HG03558 (cell line): ENCODE data around the gene PPARG.

ENCODE experiments used
- ATAC-seq: cut with Tn5 transposase; IDR thresholded peaks from one replicate; pipeline ENCODE4 v1.9.1; 2021; ENCODE audit warnings: moderate number of reproducible peaks; ENCODE audit not compliant: unreplicated experiment; ENCODE audit errors: extremely low read depth

The PPARG gene

GRCh38 chr3:12339701-12340480 is 51.0 kb downstream of the PPARG start:
- ATAC-seq, result no peak

DNA sequence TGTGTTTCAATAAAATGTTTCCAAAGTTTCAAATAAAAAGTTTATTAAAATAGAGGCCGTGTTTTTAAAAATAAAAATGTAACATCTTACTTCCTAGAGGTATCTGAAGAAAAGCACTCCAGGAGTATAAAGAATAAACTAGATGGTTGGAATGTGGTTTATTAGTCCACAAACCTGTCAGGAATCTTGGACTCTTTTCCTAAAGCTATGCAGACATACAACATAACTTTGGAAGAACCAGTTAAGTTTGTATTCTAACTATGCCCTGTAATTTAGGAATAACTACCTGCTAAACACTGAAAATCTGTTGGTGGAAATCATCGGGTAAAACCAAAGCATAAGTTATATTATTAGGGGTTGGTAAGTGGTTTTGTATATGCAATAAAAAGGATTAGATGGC is 51.6 kb downstream of the PPARG start:
- no peak for ATAC-seq

GRCh38 chr3:12342151-12342550 is 53.3 kb downstream of the PPARG start:
- ATAC-seq, result no peak

DNA sequence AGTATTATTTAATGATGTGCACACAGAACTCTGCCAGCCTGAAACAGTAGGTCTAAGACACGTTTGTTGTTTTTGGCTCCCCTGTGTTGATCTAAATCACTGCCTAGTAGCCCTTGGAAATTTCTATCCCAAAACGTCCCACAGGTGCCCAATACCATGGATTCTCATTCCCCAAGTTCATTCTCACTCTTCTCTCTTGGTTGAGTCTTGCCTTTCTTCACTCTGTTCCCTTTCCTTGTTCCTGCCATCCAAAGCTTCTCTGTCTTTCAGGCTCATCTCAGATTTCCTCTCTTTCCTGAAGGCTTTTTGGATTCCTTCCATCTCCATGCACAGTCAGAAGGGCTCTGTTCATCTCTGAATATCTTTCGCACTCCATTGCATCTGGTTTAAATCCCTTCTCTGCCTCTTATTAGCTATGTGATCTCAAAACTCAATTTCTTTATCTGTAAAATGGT is 54.2 kb downstream of the PPARG start:
- ATAC-seq, result no peak

DNA sequence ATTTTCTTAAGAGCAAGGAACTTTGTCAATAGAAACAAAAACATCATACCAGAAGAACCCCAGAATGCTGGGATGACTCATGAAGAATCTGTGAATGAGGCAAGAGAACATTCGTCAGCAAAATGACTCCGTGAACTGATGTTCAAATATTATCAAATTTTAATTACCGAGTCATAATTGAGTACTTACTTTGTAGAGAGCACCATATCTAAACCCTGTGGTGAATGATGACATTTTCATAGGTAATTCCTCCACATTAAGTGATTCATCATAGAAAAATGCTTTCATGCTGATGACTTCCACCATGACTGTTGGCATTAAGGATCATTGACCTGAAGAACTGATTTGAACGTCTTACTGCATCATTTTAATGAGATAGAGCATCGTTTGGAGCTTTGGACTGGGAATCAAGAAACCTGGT is 56.3 kb downstream of the PPARG start:
- ATAC-seq, result no peak

- no peak for ATAC-seq
Observed at GRCh38 chr3:12345584-12346494, 57.0 kb downstream of the PPARG start.

- no peak for ATAC-seq
Observed at GRCh38 chr3:12347301-12347700, 58.4 kb downstream of the PPARG start.

DNA sequence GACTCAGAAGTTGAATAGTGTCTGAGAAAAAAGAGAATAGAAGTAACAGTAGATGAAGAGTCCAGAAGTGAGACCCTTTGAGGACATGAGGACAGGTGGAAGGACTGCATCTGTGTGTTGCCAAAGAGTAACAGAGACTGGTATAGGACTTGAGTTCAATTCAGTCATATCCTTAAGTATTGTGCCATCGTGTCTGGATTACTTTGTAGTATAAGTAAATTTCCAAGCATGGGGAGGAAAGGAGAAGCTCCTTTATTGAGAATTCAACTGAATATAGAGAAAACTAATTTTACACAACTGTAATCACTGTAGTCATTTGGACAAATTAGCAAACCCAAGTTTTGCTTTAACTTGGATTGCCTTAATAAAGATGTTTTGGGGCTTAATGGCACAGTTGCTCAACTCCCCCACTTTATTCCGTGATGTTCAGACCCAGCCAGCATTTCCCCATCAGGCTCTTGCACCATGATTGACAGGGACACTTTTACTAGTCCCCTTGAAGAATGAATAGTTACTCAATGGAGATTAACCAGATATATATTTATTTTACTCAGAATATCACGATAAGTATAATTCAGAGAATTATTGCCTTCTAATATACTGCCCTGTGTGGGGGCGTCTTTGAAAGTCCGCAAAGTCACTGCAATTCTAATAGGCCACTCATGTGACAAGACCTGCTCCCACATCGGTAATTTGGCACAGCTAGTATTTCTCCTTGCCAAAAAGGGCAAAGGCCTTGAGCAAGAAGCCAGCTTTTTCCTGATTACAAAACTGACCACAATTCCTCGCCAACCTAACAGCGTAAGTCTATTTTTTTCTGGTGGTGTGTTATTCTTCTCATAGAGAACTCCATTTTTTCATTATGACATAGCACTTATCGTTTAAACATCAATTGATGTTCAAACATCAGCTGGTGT is 61.3 kb downstream of the PPARG start:
- no peak for ATAC-seq

GRCh38 chr3:12351145-12351544 is 62.3 kb downstream of the PPARG start:
- ATAC-seq, result no peak

- no peak for ATAC-seq
Observed at GRCh38 chr3:12352253-12352652, 63.4 kb downstream of the PPARG start.

DNA sequence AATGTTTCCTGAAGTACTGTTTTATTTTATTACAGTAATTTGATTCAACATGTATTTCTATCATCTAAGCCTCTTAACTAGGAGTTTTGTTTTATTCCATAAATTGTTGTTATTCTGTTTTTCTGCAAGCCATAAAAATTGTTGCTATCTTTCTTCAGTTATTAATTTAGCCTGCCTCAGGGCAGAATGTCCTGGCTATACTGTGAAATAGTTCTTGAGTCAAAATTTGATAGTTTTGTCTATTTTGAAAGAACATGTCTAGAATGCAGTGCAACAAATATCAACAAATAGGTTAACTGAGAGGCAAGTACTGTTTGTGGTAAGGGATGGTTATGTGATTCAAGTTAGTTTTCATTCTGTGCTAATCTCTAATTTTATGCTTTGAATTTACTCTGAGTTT is 63.9 kb downstream of the PPARG start:
- no peak for ATAC-seq

- ATAC-seq, result no peak
Observed at GRCh38 chr3:12353796-12354525, 65.1 kb downstream of the PPARG start.

- no peak for ATAC-seq
Observed at GRCh38 chr3:12356175-12356574, 67.3 kb downstream of the PPARG start.

DNA sequence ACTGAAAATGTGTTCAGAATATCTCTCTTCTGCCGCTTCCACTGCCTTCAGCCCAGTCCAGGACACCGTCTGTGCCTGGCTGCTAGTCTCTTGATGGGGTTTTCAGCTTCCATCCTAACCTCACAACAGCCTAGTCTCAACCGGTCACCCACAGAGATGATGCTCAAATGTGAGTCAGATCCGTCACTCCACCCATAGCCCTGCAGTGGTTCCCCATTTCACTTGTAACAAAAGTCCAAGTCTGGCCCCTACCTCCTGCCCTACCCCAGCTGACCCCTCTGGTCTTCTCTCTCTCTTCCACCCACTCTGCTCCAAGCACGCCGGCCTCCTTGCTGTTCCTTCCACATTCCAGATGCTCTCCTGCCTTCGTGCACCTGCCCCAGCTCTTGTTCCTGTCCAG is 68.1 kb downstream of the PPARG start:
- ATAC-seq, result no peak

DNA sequence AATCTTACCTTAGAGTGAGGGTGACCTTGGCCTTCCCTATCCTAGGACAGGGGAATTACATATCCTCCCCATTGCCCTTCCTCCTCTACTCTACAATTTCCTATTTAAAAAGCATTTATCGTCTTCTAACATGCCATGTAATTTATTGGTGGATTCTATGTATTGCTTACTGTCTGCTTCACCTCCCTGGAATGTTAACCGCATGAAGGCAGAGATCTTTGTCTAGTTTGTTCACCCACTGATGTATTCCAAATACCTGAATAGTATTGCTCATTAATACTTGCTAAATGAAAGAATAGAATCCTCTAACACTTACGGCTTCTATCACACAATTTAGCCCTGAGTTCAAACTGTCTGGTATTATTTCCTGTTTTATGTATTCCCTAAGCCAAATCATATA is 68.6 kb downstream of the PPARG start:
- ATAC-seq, result no peak

DNA sequence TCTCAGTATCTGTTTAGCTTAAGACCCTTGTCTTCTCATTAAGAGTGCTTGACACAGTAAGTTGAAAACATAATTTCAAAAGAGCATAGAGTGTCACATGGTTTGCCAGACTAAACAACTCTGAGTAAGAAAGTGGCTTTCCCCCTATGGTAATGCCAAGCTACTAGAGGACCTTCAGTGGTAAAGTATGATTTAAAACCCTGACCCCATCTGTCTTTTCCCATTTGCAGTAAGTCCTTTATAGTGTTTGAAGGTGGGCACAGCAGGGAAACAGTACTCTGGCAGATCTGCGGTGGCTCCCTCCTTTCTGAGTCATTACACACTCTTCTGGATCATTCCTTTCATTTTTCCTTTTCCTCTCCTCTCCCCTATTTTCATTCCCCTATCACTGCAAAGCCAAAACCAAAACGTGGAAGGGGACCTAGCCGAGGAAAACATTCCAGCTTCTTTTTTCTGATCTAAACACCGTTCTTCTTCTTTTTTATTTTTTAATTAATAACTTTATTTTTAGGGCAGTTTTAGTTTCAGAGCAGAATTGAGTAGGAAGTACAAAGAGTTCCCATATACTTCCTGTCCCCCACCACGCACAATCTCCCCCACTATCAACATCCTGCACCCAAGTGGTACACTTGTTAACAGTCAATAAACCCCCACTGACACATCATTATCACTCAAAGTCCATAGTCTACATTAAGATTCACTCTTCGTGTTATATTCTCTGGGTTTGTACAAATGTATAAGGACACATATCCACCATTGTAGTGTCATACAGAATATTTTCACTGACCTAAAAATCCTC is 74.7 kb downstream of the PPARG start:
- ATAC-seq, result no peak

DNA sequence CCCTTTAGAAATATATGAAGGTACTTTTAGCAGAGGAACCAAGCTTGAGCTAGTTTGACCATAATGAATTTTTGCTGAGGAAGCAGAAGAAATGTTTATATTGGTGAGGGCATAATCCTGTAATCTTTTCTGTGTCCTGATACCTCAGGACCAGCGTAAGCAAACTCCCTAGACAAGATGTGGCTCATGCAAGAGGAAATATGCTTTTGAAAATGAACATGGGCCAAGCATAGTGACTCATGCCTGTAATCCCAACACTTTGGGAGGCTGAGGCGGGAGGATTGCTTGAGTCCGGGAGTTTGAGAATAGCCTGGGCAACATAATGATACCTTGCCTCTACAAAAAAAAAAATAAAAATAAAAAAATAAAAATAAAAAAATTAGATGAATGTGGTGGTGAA is 78.5 kb downstream of the PPARG start:
- ATAC-seq, result no peak

DNA sequence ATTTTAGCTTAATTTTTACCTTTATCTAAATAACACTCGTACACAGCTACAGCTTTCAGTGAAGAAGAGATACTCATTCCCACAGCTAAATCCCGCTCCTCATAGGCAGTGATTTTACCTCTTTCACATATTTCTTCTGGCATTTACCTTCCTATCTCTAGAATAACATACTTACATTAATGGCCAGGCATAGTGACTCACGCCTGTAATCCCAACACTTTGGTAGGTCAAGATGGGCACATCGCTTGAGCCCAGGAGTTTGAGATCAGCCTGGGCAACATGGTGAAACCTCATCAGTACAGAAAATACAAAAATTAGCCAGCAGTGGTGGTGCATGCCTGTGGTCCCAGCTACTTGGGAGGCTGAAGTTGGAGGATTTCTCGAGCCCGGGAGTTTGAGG is 80.2 kb downstream of the PPARG start:
- ATAC-seq, result no peak

GRCh38 chr3:12369598-12369997 is 80.7 kb downstream of the PPARG start:
- no peak for ATAC-seq
